Activated B cell treated with CpG ODN at 0.5 μM for 24 hours (primary cell): ENCODE measurements around the gene USP7. TPM values are rescaled to one million over a fixed set of nuclear protein-coding genes. Genes with fewer than 3 reads are reported as not detected.

Experiments used
- ATAC-seq: fragments of 200-7000 bp; cut with Tn5 transposase; one replicate; pipeline ENCODE4 v1.10.0; 2021; ENCODE audit warnings: low read depth, mild to moderate bottlenecking, moderate library complexity
- CTCF ChIA-PET: fragments of 350-600 bp; sonication (Branson Sonifier 250); formaldehyde crosslinking; loops from one replicate; lab custom pipeline; 2021; ENCODE audit warnings: antibody characterized with exemption; lab: Charles Lee
- POLR2A ChIA-PET: fragments of 350-600 bp; sonication (Branson Sonifier 250); formaldehyde crosslinking; loops from one replicate; lab custom pipeline; 2021; ENCODE audit warnings: antibody characterized with exemption; lab: Charles Lee
- DNase-seq: peaks from one replicate; pipeline ENCODE4 v3.0.0; 2022
- H3K27ac Mint-ChIP-seq: one replicate; pipeline ENCODE4 v1.8.0; 2020; ENCODE audit warnings: mixed read lengths
- H3K27me3 Mint-ChIP-seq: one replicate; pipeline ENCODE4 v1.8.0; 2021; ENCODE audit warnings: mixed read lengths
- H3K36me3 Mint-ChIP-seq: one replicate; pipeline ENCODE4 v1.8.0; 2021; ENCODE audit warnings: low read depth, mixed read lengths
- H3K4me1 Mint-ChIP-seq: one replicate; pipeline ENCODE4 v1.8.0; 2021; ENCODE audit warnings: mixed read lengths
- H3K4me3 Mint-ChIP-seq: one replicate; pipeline ENCODE4 v1.8.0; 2020; ENCODE audit warnings: mild to moderate bottlenecking, mixed read lengths
- H3K9me3 Mint-ChIP-seq: one replicate; pipeline ENCODE4 v1.8.0; 2020; ENCODE audit warnings: mixed read lengths
- intact Hi-C: fragments of 100-400 bp; cut with micrococcal nuclease; formaldehyde crosslinking; loops from one replicate; pipeline ENCODE4 v1.15.1; 2024
- total RNA-seq: library from RNA; stranded (reverse); gene quantifications from 2 replicates; pipeline ENCODE4 v1.2.3, GENCODE V29; 2022
- TF ChIP-seq, protein P1 (sequence below): fragments of 200-600 bp; IDR thresholded peaks from one replicate; pipeline ENCODE4 v1.8.0; 2022; ENCODE audit warnings: antibody characterized with exemption, mild to moderate bottlenecking

Gene USP7
- total RNA-seq, 1 donor from 2014 or later = 193 TPM

DNA sequence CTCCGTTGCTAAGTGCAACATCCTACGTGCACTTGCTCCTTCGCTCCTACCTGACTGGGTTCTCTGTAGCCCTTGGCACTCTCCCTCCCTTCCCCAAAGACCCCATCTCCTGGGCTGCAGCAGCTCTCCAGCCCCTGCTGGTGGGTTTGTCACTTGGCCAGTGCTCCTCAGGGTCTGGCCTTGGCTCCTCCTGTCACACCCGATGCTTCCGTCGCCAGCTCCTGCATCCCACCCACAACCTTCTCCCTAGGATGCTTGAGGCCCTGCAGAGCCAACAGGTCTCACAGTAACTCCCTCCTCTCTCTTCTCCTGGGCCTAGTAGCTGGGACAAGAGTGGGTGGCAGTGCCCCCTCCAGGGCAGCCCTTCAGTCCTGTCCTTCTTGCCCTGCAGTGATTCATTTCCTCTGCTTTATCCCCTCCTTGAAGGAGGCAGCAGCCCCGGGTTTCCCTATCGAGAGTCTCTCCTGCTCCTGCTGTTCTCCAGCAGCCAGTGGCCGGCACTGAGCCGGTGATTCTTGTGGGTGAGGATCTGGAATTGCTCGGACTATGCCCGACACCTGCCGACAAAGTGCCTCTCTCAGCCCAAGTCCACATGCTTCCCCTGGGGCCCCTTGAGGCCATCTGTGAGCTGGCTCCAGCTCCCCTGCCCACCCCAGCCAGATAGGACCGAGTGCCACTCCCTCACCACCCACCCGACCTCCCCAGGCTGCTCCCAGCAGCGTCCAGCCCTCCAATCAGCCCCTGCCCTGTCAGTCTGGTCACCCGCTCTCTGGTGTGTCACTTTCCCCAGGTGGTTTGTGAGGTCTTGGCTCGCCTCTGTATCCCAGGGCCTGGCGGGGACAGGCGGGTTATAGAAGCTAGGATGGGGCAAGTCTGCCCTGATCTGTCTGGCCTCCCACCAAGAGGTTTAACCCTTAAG is 77.8 kb downstream of the USP7 start:
- TF ChIP-seq, protein P1, sequence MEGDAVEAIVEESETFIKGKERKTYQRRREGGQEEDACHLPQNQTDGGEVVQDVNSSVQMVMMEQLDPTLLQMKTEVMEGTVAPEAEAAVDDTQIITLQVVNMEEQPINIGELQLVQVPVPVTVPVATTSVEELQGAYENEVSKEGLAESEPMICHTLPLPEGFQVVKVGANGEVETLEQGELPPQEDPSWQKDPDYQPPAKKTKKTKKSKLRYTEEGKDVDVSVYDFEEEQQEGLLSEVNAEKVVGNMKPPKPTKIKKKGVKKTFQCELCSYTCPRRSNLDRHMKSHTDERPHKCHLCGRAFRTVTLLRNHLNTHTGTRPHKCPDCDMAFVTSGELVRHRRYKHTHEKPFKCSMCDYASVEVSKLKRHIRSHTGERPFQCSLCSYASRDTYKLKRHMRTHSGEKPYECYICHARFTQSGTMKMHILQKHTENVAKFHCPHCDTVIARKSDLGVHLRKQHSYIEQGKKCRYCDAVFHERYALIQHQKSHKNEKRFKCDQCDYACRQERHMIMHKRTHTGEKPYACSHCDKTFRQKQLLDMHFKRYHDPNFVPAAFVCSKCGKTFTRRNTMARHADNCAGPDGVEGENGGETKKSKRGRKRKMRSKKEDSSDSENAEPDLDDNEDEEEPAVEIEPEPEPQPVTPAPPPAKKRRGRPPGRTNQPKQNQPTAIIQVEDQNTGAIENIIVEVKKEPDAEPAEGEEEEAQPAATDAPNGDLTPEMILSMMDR = no peak
- H3K27me3 Mint-ChIP-seq = peaks cover 10% of the 10 kb centered on the region
- peak overlapping the region; percentile 19 for H3K27ac Mint-ChIP-seq
- H3K4me1 Mint-ChIP-seq = peaks cover 24% of the 10 kb centered on the region
- ChIA-PET CTCF (interaction anchor here (1.1 kb wide), 1 partner anchor 17 kb away, joined by 3 read pairs; the partner anchor contains the start of gene CARHSP1), POLR2A (interaction anchor here (0.6 kb wide), 1 partner anchor 130 kb away, joined by 4 read pairs; no protein-coding TSS in a partner anchor)
- ATAC-seq (peak; percentile 22), DNase-seq (no peak)
- no peaks in the 10 kb centered on the region for H3K9me3 Mint-ChIP-seq
- H3K36me3 Mint-ChIP-seq = peaks cover 15% of the 10 kb centered on the region
- intact Hi-C loops = no loop called here
- H3K4me3 Mint-ChIP-seq = no peak overlapping the region

DNA sequence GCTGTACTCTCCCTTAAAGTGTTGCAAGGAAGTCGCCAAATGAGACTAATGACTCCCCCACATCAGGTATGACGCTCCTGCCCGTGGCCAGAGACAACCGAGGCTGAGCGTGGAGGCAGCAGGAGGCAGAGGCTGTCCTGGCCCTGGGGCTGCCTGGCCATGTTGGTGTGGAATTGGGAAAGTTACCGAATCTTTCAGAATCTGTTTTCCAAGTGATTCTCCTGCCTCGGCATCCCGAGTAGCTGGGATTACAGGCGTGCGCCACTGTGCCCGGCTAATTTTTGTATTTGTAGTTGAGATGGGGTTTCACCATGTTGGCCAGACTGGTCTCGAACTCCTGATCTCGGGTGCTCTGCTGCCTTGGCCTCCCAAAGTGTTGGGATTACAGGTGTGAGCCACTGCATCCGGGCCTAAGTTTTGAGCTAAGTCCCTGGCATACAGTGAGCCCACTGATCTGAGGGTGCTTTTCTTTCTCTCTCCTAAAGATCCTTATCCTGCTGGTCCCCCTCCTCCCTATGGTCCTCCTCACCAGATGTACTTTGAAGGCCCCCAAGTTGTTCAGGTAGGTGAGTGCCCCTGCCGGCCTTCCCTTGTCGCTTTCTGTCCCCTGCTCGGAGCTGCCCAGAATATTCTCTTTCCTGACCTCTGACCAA is 80.9 kb downstream of the USP7 start:
- TF ChIP-seq, protein P1 = no peak
- DNase-seq = no peak
- CTCF ChIA-PET = interaction anchor here (1.3 to 3.1 kb wide), 3 partner anchors 8 to 221 kb away, joined by 3 to 17 read pairs (median 8); no protein-coding TSS in a partner anchor
- POLR2A ChIA-PET = no interaction called here
- Mint-ChIP-seq H3K4me3 (no peak overlapping the region), H3K36me3 (peaks cover 5% of the 10 kb centered on the region), H3K9me3 (no peaks in the 10 kb centered on the region), H3K27me3 (peaks cover 10% of the 10 kb centered on the region), H3K4me1 (peaks cover 15% of the 10 kb centered on the region), H3K27ac (no peak overlapping the region)
- intact Hi-C loops = no loop called here
- ATAC-seq = no peak

DNA sequence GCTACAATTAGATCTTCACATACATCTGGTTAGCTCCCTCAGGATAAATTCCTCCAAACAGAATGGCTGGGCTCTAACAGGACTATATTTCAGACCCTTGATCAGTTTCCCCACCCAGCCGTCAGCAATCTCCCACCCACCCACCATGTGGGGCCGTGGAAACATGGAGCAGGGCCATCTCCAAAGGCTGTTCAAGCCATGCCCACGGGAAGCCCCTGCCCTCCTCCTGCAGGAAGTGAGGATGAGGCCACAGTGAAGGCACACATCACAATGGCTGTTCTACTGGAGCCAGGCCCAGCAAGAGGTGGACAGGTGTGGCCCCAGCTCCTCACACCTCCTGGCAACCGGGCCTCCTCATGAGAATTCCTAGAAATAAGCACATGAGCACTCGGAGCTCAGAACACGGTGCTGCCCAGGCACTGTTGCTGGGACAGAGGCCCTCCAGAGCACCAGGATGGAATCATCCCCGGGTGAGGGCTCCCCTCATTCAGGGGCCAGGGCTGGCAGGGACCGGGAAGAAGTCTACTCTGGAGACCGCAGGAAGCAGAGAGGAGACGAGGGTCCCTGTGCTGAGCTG is 81.6 kb downstream of the USP7 start, which contains the start of gene LITAFD:
Gene LITAFD, plus strand, starts transcription at position 311 of the 577 bp plus-strand sequence. CDS start 2,005 bp downstream, outside the sequence.
- POLR2A ChIA-PET = interaction anchor here (3.0 kb wide), 1 partner anchor 13 kb away, joined by 15 read pairs; the partner anchor contains the start of gene CARHSP1
- H3K27ac Mint-ChIP-seq = no peak within 1 kb of the TSS
- peaks cover 10% of the 10 kb centered on the region for H3K27me3 Mint-ChIP-seq

DNA sequence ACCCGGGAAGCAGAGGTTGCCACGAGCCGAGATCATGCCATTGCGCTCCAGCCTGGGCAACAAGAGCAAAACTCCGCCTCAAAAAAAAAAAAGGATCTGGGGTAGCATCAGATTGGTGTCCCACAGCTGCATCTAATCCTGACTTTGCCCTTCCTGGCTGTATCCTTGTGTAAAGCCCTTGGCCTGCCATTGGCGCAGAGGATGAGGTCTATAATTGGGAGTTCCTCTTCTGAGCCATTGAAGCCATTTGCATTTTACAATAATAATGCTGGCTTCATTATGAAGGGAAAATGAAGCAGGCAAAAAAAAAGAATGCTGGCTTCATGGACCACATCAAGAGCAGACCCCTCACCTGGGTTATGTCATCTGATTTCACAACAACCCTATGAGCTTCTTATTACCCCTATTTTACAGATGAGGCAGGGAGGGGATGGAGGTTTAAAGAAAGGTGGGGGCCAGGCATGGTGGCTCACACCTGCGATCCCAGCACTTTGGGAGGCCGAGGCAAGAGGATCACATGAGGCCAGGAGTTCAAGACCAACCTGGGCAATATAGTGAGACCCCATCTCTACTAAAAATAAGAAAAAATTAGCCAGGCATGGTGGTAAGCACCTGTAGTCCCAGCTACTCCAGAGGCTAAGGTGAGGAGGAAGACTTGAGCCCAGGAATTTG is 82.7 kb downstream of the USP7 start:
- Mint-ChIP-seq H3K27ac (no peak overlapping the region), H3K4me3 (no peak overlapping the region), H3K36me3 (no peaks in the 10 kb centered on the region), H3K9me3 (no peaks in the 10 kb centered on the region), H3K4me1 (peaks cover 10% of the 10 kb centered on the region), H3K27me3 (peaks cover 10% of the 10 kb centered on the region)
- ChIA-PET POLR2A (interaction anchor here (0.6 to 3.0 kb wide), 4 partner anchors 10 to 249 kb away, joined by 3 to 15 read pairs (median 4); partner anchors contain the start of gene CARHSP1), CTCF (interaction anchor here (0.6 to 3.9 kb wide), 24 partner anchors 9 to 314 kb away, joined by 3 to 36 read pairs (median 4); partner anchors contain the start of genes CARHSP1, PMM2 and TMEM186)
- intact Hi-C loops = loop anchor here (1.0 kb wide), 4 partner anchors 13 to 314 kb away; partner anchors contain the start of genes PMM2 and TMEM186
- TF ChIP-seq, protein P1 = no peak
- DNase-seq = no peak
- no peak for ATAC-seq

More for the DNA sequence above, 81.6 kb downstream of the USP7 start, which contains the start of gene LITAFD:
- Mint-ChIP-seq H3K9me3 (no peaks in the 10 kb centered on the region), H3K36me3 (peaks cover under 1% of the 10 kb centered on the region), H3K4me3 (no peak within 1 kb of the TSS), H3K4me1 (peaks cover 14% of the 10 kb centered on the region)
- ATAC-seq (no peak), DNase-seq (no peak)
- TF ChIP-seq, protein P1 = no peak
- CTCF ChIA-PET = interaction anchor here (0.6 to 3.1 kb wide), 3 partner anchors 9 to 220 kb away, joined by 3 to 17 read pairs (median 8); no protein-coding TSS in a partner anchor
- intact Hi-C loops = no loop called here
